ENCODE data around the gene PRKAG2. TPM values are rescaled to one million over a fixed set of nuclear protein-coding genes. Genes with fewer than 3 reads are reported as not detected.

Gene PRKAG2
- total RNA-seq, 1 experiment from 2014 or later: 22.1 TPM

- DNase-seq (ENCODE audit: extremely low read depth, low read depth): no peak
These were observed 205.4 kb downstream of the PRKAG2 start for GRCh38 chr7:151671514-151671913.

- DNase-seq (ENCODE audit: extremely low read depth, low read depth): no peak
These were observed 207.2 kb downstream of the PRKAG2 start for GRCh38 chr7:151669762-151670161.

- no peak for DNase-seq (ENCODE audit: extremely low read depth, low read depth)
These were observed 210.0 kb downstream of the PRKAG2 start for GRCh38 chr7:151666886-151667285.

- DNase-seq (ENCODE audit: extremely low read depth, low read depth): no peak
These were observed 211.5 kb downstream of the PRKAG2 start for GRCh38 chr7:151665368-151665767.

GRCh38 chr7:151664268-151664667 lies 212.6 kb downstream of the PRKAG2 start:
- no peak for DNase-seq (ENCODE audit: extremely low read depth, low read depth)

GRCh38 chr7:151663382-151664100 lies 213.4 kb downstream of the PRKAG2 start:
- DNase-seq (ENCODE audit: extremely low read depth, low read depth): no peak

GRCh38 chr7:151662251-151662826 lies 214.6 kb downstream of the PRKAG2 start:
- no peak for DNase-seq (ENCODE audit: extremely low read depth, low read depth)

GRCh38 chr7:151661587-151661986 lies 215.3 kb downstream of the PRKAG2 start:
- DNase-seq (ENCODE audit: extremely low read depth, low read depth): no peak

GRCh38 chr7:151660141-151660540 lies 216.8 kb downstream of the PRKAG2 start:
- no peak for DNase-seq (ENCODE audit: extremely low read depth, low read depth)

GRCh38 chr7:151659219-151659618 lies 217.7 kb downstream of the PRKAG2 start:
- DNase-seq (ENCODE audit: extremely low read depth, low read depth): no peak

- DNase-seq (ENCODE audit: extremely low read depth, low read depth): no peak
These were observed 218.1 kb downstream of the PRKAG2 start for GRCh38 chr7:151658778-151659177.

- no peak for DNase-seq (ENCODE audit: extremely low read depth, low read depth)
These were observed 219.7 kb downstream of the PRKAG2 start for GRCh38 chr7:151657173-151657572.

GRCh38 chr7:151655555-151655954 lies 221.4 kb downstream of the PRKAG2 start:
- no peak for DNase-seq (ENCODE audit: extremely low read depth, low read depth)

- no peak for DNase-seq (ENCODE audit: extremely low read depth, low read depth)
These were observed 224.8 kb downstream of the PRKAG2 start for GRCh38 chr7:151652111-151652510.

GRCh38 chr7:151650161-151650560 lies 226.8 kb downstream of the PRKAG2 start:
- DNase-seq (ENCODE audit: extremely low read depth, low read depth): no peak

GRCh38 chr7:151648429-151648828 lies 228.5 kb downstream of the PRKAG2 start:
- no peak for DNase-seq (ENCODE audit: extremely low read depth, low read depth)

- DNase-seq (ENCODE audit: extremely low read depth, low read depth): no peak
These were observed 229.0 kb downstream of the PRKAG2 start for GRCh38 chr7:151647874-151648273.

- DNase-seq (ENCODE audit: extremely low read depth, low read depth): no peak
These were observed 229.9 kb downstream of the PRKAG2 start for GRCh38 chr7:151647006-151647405.

GRCh38 chr7:151645311-151645710 lies 231.6 kb downstream of the PRKAG2 start:
- no peak for DNase-seq (ENCODE audit: extremely low read depth, low read depth)

GRCh38 chr7:151644554-151644953 lies 232.4 kb downstream of the PRKAG2 start:
- DNase-seq (ENCODE audit: extremely low read depth, low read depth): no peak

- no peak for DNase-seq (ENCODE audit: extremely low read depth, low read depth)
These were observed 234.2 kb downstream of the PRKAG2 start for GRCh38 chr7:151642746-151643145.

GRCh38 chr7:151641587-151641986 lies 235.3 kb downstream of the PRKAG2 start:
- no peak for DNase-seq (ENCODE audit: extremely low read depth, low read depth)
